Natural killer cell (primary cell): Measurements from ENCODE around the gene NELL2. TPM values are rescaled to one million over a fixed set of nuclear protein-coding genes. Genes with fewer than 3 reads are reported as not detected.

Source experiments
- ATAC-seq, 3 donors: fragments of 150-1000 bp in 2 of 3; fragments of 200-7000 bp in 1 of 3; cut with Tn5 transposase; 1 replicate in 1 of 3; 2 replicates in 2 of 3; pipeline ENCODE4 v1.10.0; 2021; ENCODE audit warnings: mild to moderate bottlenecking in 2 of 3, moderate library complexity in 2 of 3
- DNase-seq, 2 donors: peaks; one replicate each; pipeline versions ENCODE4 v3.0.0 to v3.0.0-alpha.2; 2013 to 2021; ENCODE audit warnings: mixed read lengths in 1 of 2
- H3K27ac ChIP-seq: one replicate; pipeline ENCODE4 v1.5.1; 2013; ENCODE audit warnings: mild to moderate bottlenecking, low read length
- H3K27me3 ChIP-seq: one replicate; pipeline ENCODE4 v1.6.1; 2013; ENCODE audit warnings: low read length; ENCODE audit not compliant: control insufficient read depth, insufficient read depth
- H3K36me3 ChIP-seq: one replicate; pipeline ENCODE4 v1.6.1; 2013; ENCODE audit warnings: low read length; ENCODE audit not compliant: control insufficient read depth, insufficient read depth
- H3K4me1 ChIP-seq: one replicate; pipeline ENCODE4 v1.6.1; 2013; ENCODE audit warnings: low read length; ENCODE audit not compliant: control insufficient read depth, insufficient read depth
- H3K4me3 ChIP-seq: one replicate; pipeline ENCODE4 v1.5.1; 2013; ENCODE audit warnings: low read length
- H3K9me3 ChIP-seq: one replicate; pipeline ENCODE4 v1.6.1; 2013; ENCODE audit warnings: low read length; ENCODE audit not compliant: control insufficient read depth, insufficient read depth
- H3K27ac Mint-ChIP-seq, 2 donors: one replicate each; pipeline ENCODE4 v1.8.0; 2022; ENCODE audit warnings: mild to moderate bottlenecking in 2 of 2, mixed read lengths in 2 of 2, moderate library complexity in 1 of 2
- H3K27me3 Mint-ChIP-seq, 2 donors: one replicate each; pipeline ENCODE4 v1.8.0; 2022; ENCODE audit warnings: low read depth in 2 of 2, mixed read lengths in 2 of 2
- H3K36me3 Mint-ChIP-seq: one replicate; pipeline ENCODE4 v1.8.0; 2022; ENCODE audit warnings: mixed read lengths
- H3K4me1 Mint-ChIP-seq, 2 donors: one replicate each; pipeline ENCODE4 v1.8.0; 2022; ENCODE audit warnings: mixed read lengths in 2 of 2
- H3K4me3 Mint-ChIP-seq: one replicate; pipeline ENCODE4 v1.8.0; 2022; ENCODE audit warnings: mild to moderate bottlenecking, moderate library complexity, mixed read lengths
- H3K9me3 Mint-ChIP-seq, 2 donors: one replicate each; pipeline ENCODE4 v1.8.0; 2022; ENCODE audit warnings: mixed read lengths in 2 of 2
- CTCF ChIP-seq: fragments of 200-600 bp; IDR thresholded peaks from one replicate; pipeline ENCODE4 v1.8.0; 2022; ENCODE audit warnings: antibody characterized with exemption
- WGBS: methylation state at CpG from one replicate; pipeline ENCODE4 v1.1.7; 2013; ENCODE audit warnings: missing lambda C conversion rate; ENCODE audit not compliant: insufficient coverage; 5-methylcytosine and 5-hydroxymethylcytosine counted together
- intact Hi-C: fragments of 100-400 bp; cut with micrococcal nuclease; formaldehyde crosslinking; loops from one replicate; pipeline ENCODE4 v1.14.2; 2022
- total RNA-seq, 4 donors: library from RNA; stranded (reverse); fragments of 120-200 nt in 1 of 4; gene quantifications; one replicate each; pipeline versions ENCODE4 v1.2.3 to v1.2.4, GENCODE V29; 2013 to 2022

Gene NELL2
- total RNA-seq, 3 donors from 2014 or later (not counting 1 experiment from before 2014, with no cell fraction given): 5.8 to 15.3 (median 14.0) TPM

- intact Hi-C loops: no loop called here
- Mint-ChIP-seq H3K9me3 (no peaks in the 10 kb centered on the region), H3K27me3 (peaks cover 5 to 14% of the 10 kb centered on the region in 2 donors), H3K4me1 (no peaks in the 10 kb centered on the region), H3K36me3 (no peaks in the 10 kb centered on the region), H3K4me3 (no peak overlapping the region), H3K27ac (no peak overlapping the region)
- ATAC-seq: no peak
- no peak overlapping the region for H3K27ac ChIP-seq
- H3K4me3 ChIP-seq: no peak overlapping the region
- H3K4me1 ChIP-seq: no peaks in the 10 kb centered on the region
- no peaks in the 10 kb centered on the region for H3K27me3 ChIP-seq
- 90% methylated on average over 3 of the region's 4 CpGs for WGBS
- no peaks in the 10 kb centered on the region for H3K9me3 ChIP-seq
- no peak for DNase-seq
- H3K36me3 ChIP-seq: no peaks in the 10 kb centered on the region
- no peak for TF ChIP-seq CTCF
These were observed 17.8 kb downstream of the NELL2 start for GRCh38 chr12:44858226-44858855.

- H3K4me1 Mint-ChIP-seq: peaks cover 16% of the 10 kb centered on the region in 2 donors
These were observed 23.6 kb downstream of the NELL2 start for GRCh38 chr12:44852483-44852882.

GRCh38 chr12:44851586-44851985 lies 24.5 kb downstream of the NELL2 start:
- no peaks in the 10 kb centered on the region for H3K9me3 Mint-ChIP-seq
- no peak overlapping the region for H3K27ac ChIP-seq
- peaks cover 19 to 23% of the 10 kb centered on the region in 2 donors for H3K4me1 Mint-ChIP-seq
- WGBS: 96% methylated on average over 3 of the region's 3 CpGs
- no peak overlapping the region for H3K4me3 ChIP-seq
- no peaks in the 10 kb centered on the region for H3K36me3 ChIP-seq
- DNase-seq: no peak
- ATAC-seq: no peak
- H3K27ac Mint-ChIP-seq: no peak overlapping the region
- no peak for TF ChIP-seq CTCF
- no peaks in the 10 kb centered on the region for H3K9me3 ChIP-seq
- H3K36me3 Mint-ChIP-seq: no peaks in the 10 kb centered on the region
- no peak overlapping the region for H3K4me3 Mint-ChIP-seq
- H3K27me3 ChIP-seq: no peaks in the 10 kb centered on the region
- H3K4me1 ChIP-seq: peaks cover 20% of the 10 kb centered on the region
- H3K27me3 Mint-ChIP-seq: peaks cover 6 to 25% of the 10 kb centered on the region in 2 donors
- intact Hi-C loops: no loop called here

More at GRCh38 chr12:44852483-44852882, 23.6 kb downstream of the NELL2 start:
- Histone ChIP-seq H3K27ac (no peak overlapping the region), H3K4me3 (no peak overlapping the region), H3K36me3 (no peaks in the 10 kb centered on the region), H3K27me3 (no peaks in the 10 kb centered on the region), H3K9me3 (no peaks in the 10 kb centered on the region), H3K4me1 (peaks cover 14% of the 10 kb centered on the region)
- Mint-ChIP-seq H3K36me3 (no peaks in the 10 kb centered on the region), H3K9me3 (no peaks in the 10 kb centered on the region), H3K4me3 (no peak overlapping the region), H3K27ac (no peak overlapping the region), H3K27me3 (peaks cover 6 to 25% of the 10 kb centered on the region in 2 donors)
- DNase-seq (no peak), ATAC-seq (no peak)
- 48% methylated on average over 2 of the region's 2 CpGs for WGBS
- no peak for TF ChIP-seq CTCF
- intact Hi-C loops: no loop called here

- DNase-seq (peak in 1 of 2 donors; percentile 38), ATAC-seq (peak in 2 of 3 donors; percentile 7 to 15)
- Histone ChIP-seq H3K4me1 (peaks cover 22% of the 10 kb centered on the region), H3K27me3 (no peaks in the 10 kb centered on the region), H3K4me3 (no peak overlapping the region), H3K36me3 (no peaks in the 10 kb centered on the region), H3K9me3 (no peaks in the 10 kb centered on the region), H3K27ac (peak overlapping the region; percentile 79)
- H3K27me3 Mint-ChIP-seq: peaks cover 3 to 10% of the 10 kb centered on the region in 2 donors
- H3K27ac Mint-ChIP-seq: peak overlapping the region; percentile 83 to 89
- peaks cover 0 to 2% of the 10 kb centered on the region in 2 donors for H3K9me3 Mint-ChIP-seq
- H3K4me1 Mint-ChIP-seq: peaks cover 19 to 27% of the 10 kb centered on the region in 2 donors
- intact Hi-C loops: no loop called here
- no peak for TF ChIP-seq CTCF
- no peaks in the 10 kb centered on the region for H3K36me3 Mint-ChIP-seq
- WGBS: 47% methylated on average over 2 of the region's 2 CpGs
- peak overlapping the region; percentile 49 for H3K4me3 Mint-ChIP-seq
These were observed 27.4 kb downstream of the NELL2 start for GRCh38 chr12:44848703-44849085.
